Neural cell (in vitro differentiated cells): Measurements from ENCODE around the gene THRB. TPM values are rescaled to one million over a fixed set of nuclear protein-coding genes. Genes with fewer than 3 reads are reported as not detected.

ENCODE experiments used
- H2AFZ ChIP-seq: fragments of 200-600, 300-800 bp; sonication (generic), shearing (Covaris generic); 2 replicates; pipeline ENCODE4 v1.6.0; 2014; ENCODE audit warnings: low read depth, mild to moderate bottlenecking, antibody characterized with exemption, low read length, moderate library complexity
- H3F3A ChIP-seq: fragments of 200-600 bp; shearing (Covaris generic); 2 replicates; pipeline ENCODE4 v1.6.1; 2016; ENCODE audit warnings: mild to moderate bottlenecking, moderate library complexity, mixed read lengths, antibody characterized with exemption, low read length; ENCODE audit not compliant: insufficient read depth, poor library complexity, severe bottlenecking
- H3K27ac ChIP-seq: fragments of 200-600, 300-800 bp; sonication (generic), shearing (Covaris generic); 2 replicates; pipeline ENCODE4 v1.5.1; 2014; ENCODE audit warnings: mild to moderate bottlenecking, low read length, moderate library complexity
- H3K27me3 ChIP-seq: fragments of 300-800, 200-600 bp; sonication (generic), shearing (Covaris generic); 2 replicates; pipeline ENCODE4 v1.6.0; 2014; ENCODE audit warnings: mild to moderate bottlenecking, low read depth, low read length, moderate library complexity; ENCODE audit not compliant: insufficient read depth
- H3K36me3 ChIP-seq: fragments of 300-800, 200-600 bp; sonication (generic), shearing (Covaris generic); 2 replicates; pipeline ENCODE4 v1.5.1; 2014; ENCODE audit warnings: mild to moderate bottlenecking, antibody characterized with exemption, low read length, moderate library complexity; ENCODE audit not compliant: insufficient read depth
- H3K4me2 ChIP-seq: fragments of 300-800, 200-600 bp; sonication (generic), shearing (Covaris generic); 2 replicates; pipeline ENCODE4 v1.6.0; 2014; ENCODE audit warnings: mild to moderate bottlenecking, low read length
- H3K4me3 ChIP-seq: fragments of 300-800, 200-600 bp; sonication (generic), shearing (Covaris generic); 2 replicates; pipeline ENCODE4 v1.5.1; 2014; ENCODE audit warnings: mild to moderate bottlenecking, low read length, moderate library complexity
- H3K79me2 ChIP-seq: fragments of 200-600 bp; shearing (Covaris generic); replicated peaks from 2 replicates; pipeline ENCODE4 v1.6.0; 2014; ENCODE audit warnings: mild to moderate bottlenecking, low read length, moderate library complexity; ENCODE audit not compliant: insufficient read depth
- H3K9ac ChIP-seq: fragments of 300-800, 200-600 bp; sonication (generic), shearing (Covaris generic); 2 replicates; pipeline ENCODE4 v1.6.1; 2016; ENCODE audit warnings: mild to moderate bottlenecking, low read length, mixed read lengths
- H3K9me2 ChIP-seq: fragments of 200-600 bp; shearing (Covaris generic); 2 replicates; pipeline ENCODE4 v1.6.1; 2016; ENCODE audit warnings: mild to moderate bottlenecking, low read length, mixed read lengths; ENCODE audit not compliant: insufficient read depth
- H3K9me3 ChIP-seq: fragments of 200-600, 300-800 bp; sonication (generic), shearing (Covaris generic); 2 replicates; pipeline ENCODE4 v1.6.1; 2016; ENCODE audit warnings: mild to moderate bottlenecking, mixed run types, low read length, moderate library complexity, mixed read lengths
- H4K20me1 ChIP-seq: fragments of 200-600 bp; shearing (Covaris generic); 2 replicates; pipeline ENCODE4 v1.6.1; 2016; ENCODE audit warnings: mild to moderate bottlenecking, mixed run types; ENCODE audit not compliant: insufficient read depth
- EP300 ChIP-seq: fragments of 450-650 bp; conservative IDR thresholded peaks from 2 replicates; pipeline ENCODE4 v1.6.1; 2014; ENCODE audit warnings: antibody characterized with exemption, mild to moderate bottlenecking, moderate library complexity; ENCODE audit not compliant: poor library complexity, severe bottlenecking
- EZH2 ChIP-seq: fragments of 200-600, 300-800 bp; shearing (Covaris generic), sonication (generic); IDR thresholded peaks from 2 replicates; pipeline ENCODE4 v1.6.1; 2014; ENCODE audit warnings: antibody characterized with exemption, low read length, borderline replicate concordance, mild to moderate bottlenecking; ENCODE audit not compliant: insufficient read depth, poor library complexity, severe bottlenecking
- MXI1 ChIP-seq: fragments of 450-650 bp; conservative IDR thresholded peaks from 2 replicates; pipeline ENCODE4 v1.6.1; 2014; ENCODE audit warnings: antibody characterized with exemption, mild to moderate bottlenecking; ENCODE audit not compliant: poor library complexity, severe bottlenecking
- POLR2AphosphoS5 ChIP-seq: IDR thresholded peaks from 2 replicates; pipeline ENCODE4 v1.6.1; 2012
- RAD21 ChIP-seq: fragments of 450-650 bp; conservative IDR thresholded peaks from 2 replicates; pipeline ENCODE4 v1.6.1; 2014; ENCODE audit warnings: antibody characterized with exemption, mild to moderate bottlenecking, moderate library complexity
- REST ChIP-seq: IDR thresholded peaks from 2 replicates; pipeline ENCODE4 v1.6.1; 2012; ENCODE audit warnings: borderline replicate concordance
- SMC3 ChIP-seq: fragments of 450-650 bp; conservative IDR thresholded peaks from 2 replicates; pipeline ENCODE4 v1.6.1; 2014; ENCODE audit warnings: antibody characterized with exemption, mild to moderate bottlenecking, moderate library complexity; ENCODE audit not compliant: poor library complexity
- TAF1 ChIP-seq: IDR thresholded peaks from 2 replicates; pipeline ENCODE4 v1.6.1; 2012; ENCODE audit warnings: low read depth
- polyA plus RNA-seq: library from polyadenylated mRNA; depleted of rRNA; stranded (reverse); fragments of >200 nt; gene quantifications from 2 replicates; pipeline ENCODE4 v1.2.3, GENCODE V29; 2014
- TF ChIP-seq, protein P1 (sequence below): fragments of 450-650 bp; IDR thresholded peaks from 2 replicates; pipeline ENCODE4 v1.5.1; 2014; ENCODE audit warnings: antibody characterized with exemption, mild to moderate bottlenecking, moderate library complexity; ENCODE audit not compliant: poor library complexity, severe bottlenecking

The THRB gene
- polyA plus RNA-seq, 1 donor from 2014 or later: 1.7 TPM

- no peak overlapping the region for H3K27ac ChIP-seq
These were observed 129.5 kb downstream of the THRB start for GRCh38 chr3:24365168-24365567.

DNA sequence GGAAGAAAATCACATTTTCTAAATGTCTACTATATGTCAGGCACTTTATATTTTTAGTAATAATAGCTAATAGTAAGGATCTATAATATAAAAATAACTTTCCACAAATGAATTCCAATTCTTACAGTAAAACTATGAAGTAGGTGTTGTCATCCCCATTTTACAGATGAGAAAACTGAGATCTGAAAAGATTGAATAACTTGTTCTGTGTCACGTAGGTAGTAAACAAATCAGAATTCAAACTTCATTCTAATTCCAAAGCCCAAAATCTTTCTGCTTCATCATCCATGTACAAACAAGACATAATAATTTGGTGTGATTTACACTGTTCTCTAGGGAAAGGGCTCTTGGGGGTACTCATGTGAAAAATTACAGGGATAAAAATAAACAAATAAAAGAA is 130.3 kb downstream of the THRB start:
- Histone ChIP-seq H3K9ac (no peak overlapping the region), H3F3A (no peaks in the 10 kb centered on the region), H3K79me2 (no peaks in the 10 kb centered on the region), H3K27me3 (no peaks in the 10 kb centered on the region), H2AFZ (no peak overlapping the region), H4K20me1 (no peaks in the 10 kb centered on the region), H3K36me3 (no peaks in the 10 kb centered on the region), H3K27ac (no peak overlapping the region), H3K9me2 (no peaks in the 10 kb centered on the region), H3K4me3 (no peak overlapping the region), H3K4me2 (no peak overlapping the region), H3K9me3 (no peaks in the 10 kb centered on the region)
- TF ChIP-seq EZH2 (no peak), REST (no peak), MXI1 (no peak), SMC3 (no peak), POLR2AphosphoS5 (no peak), TAF1 (no peak), RAD21 (no peak)
- TF ChIP-seq, protein P1, sequence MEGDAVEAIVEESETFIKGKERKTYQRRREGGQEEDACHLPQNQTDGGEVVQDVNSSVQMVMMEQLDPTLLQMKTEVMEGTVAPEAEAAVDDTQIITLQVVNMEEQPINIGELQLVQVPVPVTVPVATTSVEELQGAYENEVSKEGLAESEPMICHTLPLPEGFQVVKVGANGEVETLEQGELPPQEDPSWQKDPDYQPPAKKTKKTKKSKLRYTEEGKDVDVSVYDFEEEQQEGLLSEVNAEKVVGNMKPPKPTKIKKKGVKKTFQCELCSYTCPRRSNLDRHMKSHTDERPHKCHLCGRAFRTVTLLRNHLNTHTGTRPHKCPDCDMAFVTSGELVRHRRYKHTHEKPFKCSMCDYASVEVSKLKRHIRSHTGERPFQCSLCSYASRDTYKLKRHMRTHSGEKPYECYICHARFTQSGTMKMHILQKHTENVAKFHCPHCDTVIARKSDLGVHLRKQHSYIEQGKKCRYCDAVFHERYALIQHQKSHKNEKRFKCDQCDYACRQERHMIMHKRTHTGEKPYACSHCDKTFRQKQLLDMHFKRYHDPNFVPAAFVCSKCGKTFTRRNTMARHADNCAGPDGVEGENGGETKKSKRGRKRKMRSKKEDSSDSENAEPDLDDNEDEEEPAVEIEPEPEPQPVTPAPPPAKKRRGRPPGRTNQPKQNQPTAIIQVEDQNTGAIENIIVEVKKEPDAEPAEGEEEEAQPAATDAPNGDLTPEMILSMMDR: no peak

More at GRCh38 chr3:24365168-24365567, 129.5 kb downstream of the THRB start:
- H3K36me3 ChIP-seq: no peaks in the 10 kb centered on the region
- no peaks in the 10 kb centered on the region for H3K79me2 ChIP-seq
- H4K20me1 ChIP-seq: no peaks in the 10 kb centered on the region
- H3K4me3 ChIP-seq: no peak overlapping the region
- H3F3A ChIP-seq: no peaks in the 10 kb centered on the region
- no peak overlapping the region for H3K4me2 ChIP-seq
- TF ChIP-seq, protein P1: no peak
- TF ChIP-seq MXI1 (no peak), EZH2 (no peak), TAF1 (no peak), RAD21 (no peak), EP300 (no peak), REST (no peak), SMC3 (no peak), POLR2AphosphoS5 (no peak)
- H3K27me3 ChIP-seq: no peaks in the 10 kb centered on the region
- no peaks in the 10 kb centered on the region for H3K9me3 ChIP-seq
- H3K9me2 ChIP-seq: no peaks in the 10 kb centered on the region
- no peak overlapping the region for H3K9ac ChIP-seq
- no peak overlapping the region for H2AFZ ChIP-seq
